Fibroblast of lung (primary cell): ENCODE data around the gene SLC38A8.

Experiments used
- CTCF ChIP-seq, 2 donors: IDR thresholded peaks in 1 of 2; conservative IDR thresholded peaks in 1 of 2; 1 replicate in 1 of 2; 2 replicates in 1 of 2; pipeline ENCODE4 v1.5.1; 2011 to 2012; ENCODE audit warnings: low read length in 2 of 2, control low read depth in 1 of 2, inconsistent platforms in 1 of 2, low read depth in 1 of 2, mild to moderate bottlenecking in 1 of 2
- EZH2 ChIP-seq: IDR thresholded peaks from 2 replicates; pipeline ENCODE4 v1.5.1; 2012; ENCODE audit warnings: low read length, control low read depth, mild to moderate bottlenecking; ENCODE audit errors: missing control alignments

DNA sequence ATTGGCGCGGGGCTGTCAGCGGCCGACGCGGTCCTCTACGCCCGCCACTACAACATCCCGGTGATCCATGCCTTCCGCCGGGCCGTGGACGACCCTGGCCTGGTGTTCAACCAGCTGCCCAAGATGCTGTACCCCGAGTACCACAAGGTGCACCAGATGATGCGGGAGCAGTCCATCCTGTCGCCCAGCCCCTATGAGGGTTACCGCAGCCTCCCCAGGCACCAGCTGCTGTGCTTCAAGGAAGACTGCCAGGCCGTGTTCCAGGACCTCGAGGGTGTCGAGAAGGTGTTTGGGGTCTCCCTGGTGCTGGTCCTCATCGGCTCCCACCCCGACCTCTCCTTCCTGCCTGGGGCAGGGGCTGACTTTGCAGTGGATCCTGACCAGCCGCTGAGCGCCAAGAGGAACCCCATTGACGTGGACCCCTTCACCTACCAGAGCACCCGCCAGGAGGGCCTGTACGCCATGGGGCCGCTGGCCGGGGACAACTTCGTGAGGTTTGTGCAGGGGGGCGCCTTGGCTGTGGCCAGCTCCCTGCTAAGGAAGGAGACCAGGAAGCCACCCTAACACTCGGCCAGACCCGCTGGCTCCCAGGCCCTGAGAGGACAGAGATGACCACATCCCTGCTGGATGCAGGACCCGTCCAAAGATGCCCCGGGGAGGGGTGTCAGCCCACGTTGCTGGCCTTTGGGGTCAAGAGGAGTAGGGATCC, 77.0 kb downstream of the SLC38A8 start:
- TF ChIP-seq CTCF (conservative IDR thresholded peaks at IDR 0.05 in 1 of 2, IDR thresholded peaks at IDR 0.05 in 1 of 2; ENCODE audit: low read depth in 1 of 2, low read length in 2 of 2) (no peak), EZH2 (no peak)
